ENCODE measurements around the gene KCNQ2.

The KCNQ2 gene

DNA sequence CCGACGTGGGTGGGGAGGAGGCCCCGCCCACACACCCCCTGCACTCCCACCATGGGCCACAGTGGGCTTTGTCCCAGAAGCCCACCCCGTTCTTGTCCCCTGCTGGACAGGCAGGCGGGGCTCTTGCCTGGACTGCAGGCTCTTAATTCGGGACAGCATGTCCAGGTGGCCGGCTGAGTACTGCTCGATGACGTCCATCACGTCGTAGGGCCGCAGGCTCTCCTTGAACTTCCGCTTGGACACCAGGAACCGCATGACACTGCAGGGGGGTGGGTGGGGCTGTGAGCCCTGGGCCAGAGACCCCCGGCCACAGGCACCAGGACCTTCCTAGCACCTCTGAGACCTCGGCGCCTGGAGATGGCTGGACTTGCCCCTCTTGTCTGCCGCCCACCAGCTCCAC, 59.1 kb downstream of the KCNQ2 start:
- DNase-seq: no peak

DNA sequence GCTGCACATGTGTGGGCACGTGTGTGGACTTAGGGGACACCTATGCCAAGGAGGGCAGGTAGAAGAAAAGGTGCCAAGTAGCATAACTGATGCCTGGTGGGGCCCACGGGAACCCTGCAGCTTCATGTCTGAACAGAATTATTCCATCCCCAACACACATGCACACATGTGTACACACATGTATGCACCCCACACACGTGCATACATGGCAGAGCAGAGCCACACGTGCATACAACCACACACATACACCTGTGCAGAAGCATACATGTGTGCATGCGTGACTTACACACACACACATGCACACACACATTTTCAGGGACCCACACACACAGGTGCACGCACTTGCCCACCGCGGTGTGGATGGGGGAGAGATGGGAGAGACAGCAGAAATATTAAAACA, 59.6 kb downstream of the KCNQ2 start:
- DNase-seq: no peak

DNA sequence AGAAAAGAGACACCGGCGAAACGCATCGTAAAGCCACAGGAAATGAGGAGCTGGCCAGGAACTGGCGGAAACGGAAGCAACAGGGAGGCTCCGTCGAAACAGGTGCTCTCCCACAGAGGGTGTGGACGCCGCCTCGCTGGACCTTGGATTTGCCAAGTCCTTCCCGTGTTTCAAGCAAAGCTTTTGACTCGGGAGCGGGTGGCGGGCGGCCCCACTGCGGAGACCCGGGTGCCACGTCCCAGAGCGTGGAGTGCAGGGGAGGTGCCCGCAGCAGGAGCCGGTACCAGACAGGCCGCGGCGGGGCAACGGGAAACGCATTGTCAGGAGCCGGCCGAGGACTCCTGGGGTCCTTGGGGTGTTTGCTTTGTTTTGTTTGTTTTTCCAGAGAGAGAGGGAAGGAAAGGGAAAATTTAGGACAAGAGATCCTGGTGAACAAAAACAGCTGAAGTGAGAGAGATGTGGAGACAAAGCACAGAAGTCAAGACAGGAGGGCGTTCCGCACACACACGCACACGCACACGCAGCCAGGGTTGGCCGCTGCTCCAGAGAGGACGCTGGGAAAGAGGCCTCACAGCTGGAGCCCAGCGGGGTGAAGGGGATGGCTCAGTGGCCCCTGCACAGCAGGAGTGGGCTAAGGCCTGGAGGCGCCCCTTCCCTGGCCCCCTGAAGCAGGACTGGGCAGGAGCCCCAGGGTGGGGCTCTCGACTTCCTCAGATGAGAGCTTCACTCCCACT, 60.4 kb downstream of the KCNQ2 start:
- no peak for DNase-seq

DNA sequence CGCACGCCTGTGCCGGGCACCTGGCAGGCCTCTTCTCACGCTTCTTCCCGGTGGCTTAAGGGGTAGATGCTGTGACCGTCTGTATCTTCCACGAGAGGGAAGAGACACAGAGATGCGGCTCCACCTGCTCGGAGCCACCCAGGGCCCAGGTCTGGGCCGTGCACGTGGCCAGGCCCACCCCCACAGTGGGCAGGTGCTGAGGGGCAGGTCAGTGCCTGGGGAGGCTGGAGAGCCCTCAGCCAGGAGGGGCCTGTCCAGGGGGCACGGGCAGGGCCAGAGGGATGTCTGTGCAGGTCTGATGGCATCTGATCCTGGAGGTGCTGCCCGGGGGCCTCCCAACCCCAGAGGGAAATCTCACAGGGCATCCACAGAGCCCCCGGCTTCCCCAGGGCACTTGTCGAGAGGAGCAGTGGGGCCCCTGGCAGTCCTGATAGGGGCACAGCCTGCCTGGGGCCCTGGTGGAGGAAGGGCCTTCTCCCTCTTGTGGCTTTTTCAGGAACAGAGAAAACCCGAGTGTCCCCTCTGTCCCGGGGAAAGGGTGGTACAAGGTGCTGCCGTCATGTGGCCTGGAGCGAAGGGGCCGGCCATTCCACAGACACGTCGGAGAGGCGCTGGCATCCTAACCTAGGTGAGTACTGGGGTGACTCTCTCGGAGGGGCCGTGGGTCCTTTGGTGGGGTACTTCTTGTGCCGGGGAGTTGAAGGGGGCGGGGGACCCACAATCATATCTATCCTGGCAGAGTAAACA, 61.1 kb downstream of the KCNQ2 start:
- DNase-seq: no peak

DNA sequence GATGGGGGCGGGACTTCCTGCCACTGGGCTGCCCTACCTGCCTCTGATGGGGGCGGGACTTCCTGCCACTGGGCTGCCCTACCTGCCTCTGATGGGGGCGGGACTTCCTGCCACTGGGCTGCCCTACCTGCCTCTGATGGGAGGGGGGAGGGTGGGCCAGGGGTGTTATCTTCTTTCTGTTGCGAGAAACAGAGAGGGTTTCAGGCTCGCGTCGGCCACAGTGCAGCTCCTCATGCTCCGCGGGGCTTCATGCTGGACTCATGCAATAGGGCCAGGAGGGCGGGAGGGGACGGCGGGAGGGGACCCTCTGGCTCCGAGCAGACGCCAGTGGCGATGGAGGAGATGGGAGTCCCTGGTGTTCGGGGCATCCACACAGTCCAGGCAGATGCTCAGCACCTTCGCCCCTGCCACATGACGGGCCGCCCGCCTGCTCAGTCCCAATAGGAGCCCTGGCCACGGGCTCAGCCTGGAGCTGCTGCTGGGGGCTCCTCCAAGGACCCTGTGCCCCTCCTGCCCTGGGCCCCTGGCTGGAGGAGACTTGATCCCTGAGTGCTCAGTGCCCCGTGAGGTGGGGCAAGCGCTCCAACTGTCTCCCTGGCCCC, 62.5 kb downstream of the KCNQ2 start:
- no peak for DNase-seq

DNA sequence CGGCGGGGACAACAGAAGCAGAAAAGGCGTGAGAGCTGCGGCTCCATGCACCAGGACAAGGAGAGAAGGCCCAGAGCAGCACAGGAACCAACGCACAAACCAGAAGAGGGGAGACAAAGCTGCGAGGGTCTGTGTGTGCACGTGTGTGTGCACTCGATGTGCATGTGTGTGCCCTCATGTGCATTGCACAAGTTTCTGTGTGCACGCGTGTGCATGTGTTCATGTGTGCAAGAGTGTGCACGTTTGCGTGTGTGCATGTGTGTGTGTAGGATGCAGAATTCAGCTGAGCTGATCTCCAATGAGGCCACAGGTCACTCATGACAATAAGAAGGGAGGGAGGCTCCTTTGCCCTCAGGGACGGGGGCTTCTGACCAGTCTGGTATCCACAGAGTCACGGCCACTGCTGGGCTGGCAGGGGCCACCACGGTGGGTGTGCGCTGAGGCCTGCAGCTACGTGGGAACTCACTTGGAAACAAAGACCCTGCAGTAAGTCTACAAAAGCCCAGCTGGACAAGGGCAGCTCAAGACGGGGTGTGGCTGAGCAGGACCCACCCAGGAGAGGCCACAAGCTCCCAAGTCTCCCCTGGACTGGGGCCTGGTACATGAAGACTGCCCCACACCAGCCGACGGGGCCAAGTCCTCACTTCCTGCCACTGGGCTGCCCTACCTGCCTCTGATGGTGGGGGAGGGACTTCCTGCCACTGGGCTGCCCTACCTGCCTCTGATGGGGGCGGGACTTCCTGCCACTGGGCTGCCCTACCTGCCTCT, 63.2 kb downstream of the KCNQ2 start:
- DNase-seq: peak; percentile 13

DNA sequence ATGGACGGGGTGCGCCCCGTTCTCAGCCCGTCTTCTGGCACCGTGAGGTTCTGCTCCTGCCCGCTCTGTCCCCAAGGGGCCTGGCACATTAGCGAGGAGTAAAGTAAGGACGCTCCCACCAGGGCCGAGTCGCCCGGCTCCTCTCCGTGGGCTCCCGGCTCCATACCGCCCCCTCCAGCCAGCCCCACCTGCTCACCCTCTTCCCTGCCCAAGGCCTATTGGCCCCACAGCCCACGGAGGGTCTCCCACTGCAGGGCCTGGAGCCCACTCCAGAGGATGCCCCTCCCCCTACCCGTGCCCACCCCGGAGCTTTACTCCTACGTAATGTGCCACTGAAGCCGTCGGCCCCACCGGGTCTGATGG, 63.8 kb downstream of the KCNQ2 start:
- no peak for DNase-seq

DNA sequence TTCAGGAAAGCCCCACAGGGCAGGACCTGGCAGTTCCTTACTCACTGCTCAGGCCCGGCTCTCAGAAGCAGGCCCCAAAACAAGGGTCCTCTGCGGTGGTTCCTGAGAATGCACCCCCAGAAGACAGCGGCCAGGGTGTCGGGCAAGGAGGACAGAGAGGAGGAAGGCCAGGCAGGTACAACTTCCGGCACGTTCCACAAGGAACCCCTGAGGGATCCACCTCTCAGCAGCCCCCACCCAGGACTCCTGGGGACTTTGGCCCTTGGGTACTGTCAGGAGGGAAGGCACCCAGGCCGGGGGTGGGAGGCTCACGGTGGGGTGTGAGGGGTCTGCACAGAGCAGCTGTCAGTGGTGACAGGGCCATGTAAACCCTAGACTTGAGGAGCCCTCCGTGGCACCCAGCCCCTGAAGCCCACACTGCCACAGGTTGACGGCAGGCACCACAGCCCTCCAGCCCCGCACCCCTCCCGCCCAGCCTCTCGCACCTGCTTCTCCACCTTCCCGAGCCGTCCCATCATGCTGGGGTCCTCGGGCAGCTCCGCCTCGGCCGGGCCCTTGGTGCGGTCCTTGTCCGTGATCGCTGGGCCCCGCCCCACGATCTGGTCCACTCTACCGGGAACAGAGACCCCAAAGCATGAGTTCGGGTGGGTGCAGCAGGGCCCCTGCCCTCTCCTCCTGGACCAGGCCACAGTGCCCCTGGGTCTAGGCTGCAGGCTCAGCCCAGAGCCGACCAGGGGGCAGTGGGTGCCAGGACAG, 64.3 kb downstream of the KCNQ2 start:
- DNase-seq: no peak

DNA sequence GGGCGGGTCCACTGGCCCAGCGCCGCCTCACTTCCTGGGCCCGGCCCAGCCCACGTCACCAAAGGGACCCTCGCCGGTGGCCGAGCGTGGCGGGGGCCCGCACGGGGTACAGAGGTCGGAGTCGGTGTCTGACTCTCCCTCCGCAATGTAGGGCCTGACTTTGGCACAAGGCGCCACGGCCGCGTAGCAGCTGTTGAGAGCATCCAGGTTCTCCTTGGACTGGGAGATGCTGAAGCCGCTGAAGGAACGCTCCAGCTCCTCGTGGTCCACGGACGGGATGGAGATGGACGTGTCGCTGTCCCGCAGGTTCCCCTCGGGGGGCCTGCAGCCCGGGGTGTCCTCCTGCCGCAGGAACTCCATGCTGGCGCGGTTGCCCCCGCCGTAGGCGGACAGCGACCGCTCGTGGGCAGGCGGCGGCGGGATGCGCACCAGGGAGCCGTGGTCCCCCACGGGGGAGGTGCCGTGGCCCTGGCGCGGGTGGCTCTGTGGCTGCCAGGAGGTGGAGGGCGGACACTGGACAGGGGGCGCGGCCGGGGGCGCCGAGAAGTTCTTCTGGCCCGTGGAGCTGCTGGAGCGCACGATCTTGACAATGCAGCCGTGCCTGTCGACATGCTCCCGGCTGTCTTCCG, 65.7 kb downstream of the KCNQ2 start:
- DNase-seq: no peak

DNA sequence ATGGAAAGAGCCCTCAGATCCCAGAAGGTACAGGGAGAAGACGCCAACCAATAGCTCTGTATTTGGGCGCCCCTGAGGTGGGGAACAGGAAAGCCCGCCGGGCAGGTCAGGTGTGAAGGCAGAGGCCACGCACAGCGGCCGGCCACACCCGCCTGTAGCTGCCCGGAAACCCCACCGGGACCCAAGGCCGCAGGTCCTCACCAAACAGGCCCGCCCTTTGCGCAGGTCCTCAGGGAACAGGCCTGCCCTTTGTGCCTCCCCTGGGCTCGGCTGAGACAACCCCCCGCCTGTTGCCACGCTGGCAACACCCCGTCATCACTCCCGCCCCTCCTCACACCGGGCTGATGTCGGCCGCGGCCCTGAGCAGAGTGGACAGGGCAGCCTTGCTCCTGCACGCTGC, 66.4 kb downstream of the KCNQ2 start:
- DNase-seq: no peak

DNA sequence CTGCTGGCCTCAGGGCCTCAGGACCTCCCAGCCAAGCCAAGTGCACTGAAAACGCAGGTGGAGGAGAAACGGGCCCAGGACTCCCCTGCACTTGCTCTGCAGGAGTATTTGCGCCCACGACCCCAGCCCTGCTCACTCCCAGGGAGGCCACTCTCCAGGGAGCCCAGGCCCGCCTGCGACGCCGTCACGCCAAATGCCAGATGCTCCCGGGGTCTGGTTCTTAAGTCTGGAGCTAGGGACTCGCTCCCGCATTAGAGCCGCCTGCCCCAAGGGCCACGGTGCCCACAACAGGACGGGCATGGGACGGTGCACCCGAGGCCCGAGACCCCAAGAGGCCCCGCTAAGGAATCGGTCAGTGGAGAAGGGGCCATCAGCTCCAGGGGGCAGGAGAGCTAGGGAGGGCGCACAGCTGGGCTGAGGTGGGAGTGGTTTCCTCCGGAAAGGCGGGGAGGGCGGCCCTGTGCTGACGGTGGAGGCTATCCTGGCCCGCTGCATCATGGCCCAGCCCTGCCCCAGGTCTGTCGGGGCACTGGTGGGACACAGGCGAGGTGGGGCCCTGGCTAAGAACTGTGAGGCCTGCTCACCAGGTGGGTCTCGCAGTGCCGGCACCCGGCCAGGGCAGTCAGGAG, 67.2 kb downstream of the KCNQ2 start:
- DNase-seq: no peak

DNA sequence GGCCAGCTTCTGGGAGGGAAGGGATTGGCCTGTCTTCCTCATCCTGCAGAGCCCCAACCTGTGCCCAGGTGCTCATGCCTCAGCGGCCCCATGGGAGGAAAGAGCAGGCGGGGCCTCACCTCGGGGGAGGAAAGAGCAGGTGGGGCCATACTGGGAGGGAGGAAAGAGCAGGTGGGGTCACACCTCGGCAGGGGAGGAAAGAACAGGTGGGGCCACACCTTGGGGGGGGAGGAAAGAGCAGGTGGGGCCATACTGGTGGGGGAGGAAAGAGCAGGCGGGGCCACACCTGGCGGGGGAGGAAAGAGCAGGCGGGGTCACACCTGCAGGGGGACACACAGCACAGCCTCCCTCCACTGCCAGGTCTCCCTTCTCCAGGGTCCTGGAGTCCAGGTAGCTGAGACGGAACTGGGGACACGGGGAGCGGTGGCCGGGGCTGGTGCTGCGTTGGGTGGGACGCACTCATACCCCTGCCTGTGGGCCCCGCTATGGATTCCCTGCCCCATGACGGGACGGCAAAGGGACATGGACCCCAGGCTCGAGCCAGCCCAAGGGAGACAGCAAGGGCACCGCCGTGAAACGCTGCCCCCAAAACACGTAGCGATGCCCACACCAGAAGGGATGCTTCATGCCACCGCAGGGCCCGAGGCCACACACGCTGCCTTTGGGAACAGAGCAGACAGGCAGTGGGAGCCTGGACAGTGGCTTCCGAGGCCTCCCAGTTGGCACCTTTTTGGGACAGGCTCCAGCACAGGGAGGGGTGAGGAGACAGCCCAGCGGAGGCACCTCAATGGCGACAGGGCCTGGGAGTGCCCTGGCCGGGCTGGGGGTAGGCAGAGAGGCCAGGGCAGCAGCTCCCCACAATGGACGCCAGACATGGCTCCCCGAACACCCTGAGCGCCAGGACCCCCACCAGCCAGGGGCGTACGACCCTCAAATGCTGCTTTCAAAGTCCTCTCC, 68.0 kb downstream of the KCNQ2 start:
- DNase-seq: no peak

DNA sequence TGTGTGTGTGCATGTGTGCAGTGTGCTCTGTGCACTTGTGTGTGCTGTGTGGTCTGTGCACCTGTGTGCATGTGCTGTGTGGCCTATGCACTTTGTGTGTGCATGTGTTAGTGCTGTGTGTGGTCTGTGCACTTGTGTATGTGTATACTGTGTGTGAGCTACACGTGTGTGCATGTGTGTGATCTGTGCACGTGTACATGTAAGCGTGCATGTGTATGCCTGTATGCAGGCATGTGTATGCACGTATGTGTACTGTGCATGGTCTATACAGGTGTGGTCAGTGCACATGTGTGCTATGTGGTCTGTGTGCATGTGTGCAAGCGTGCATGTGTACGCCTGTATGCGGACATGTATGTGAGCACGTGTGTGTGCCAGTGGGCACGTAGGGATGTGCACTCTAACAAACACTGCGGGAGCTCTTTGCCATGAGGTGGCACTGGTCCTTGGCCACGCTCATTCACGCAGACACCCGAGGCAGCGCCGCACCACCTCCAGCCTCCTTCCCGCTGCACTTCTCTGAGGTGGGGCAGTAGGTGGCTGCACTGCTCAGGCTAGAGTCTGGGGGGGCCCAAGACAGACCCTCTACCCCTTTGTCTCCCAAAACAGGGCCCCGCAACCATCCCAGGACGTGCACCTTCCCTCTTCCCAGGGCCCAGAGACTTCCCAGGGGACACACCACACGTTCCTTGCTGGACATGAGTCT, 68.9 kb downstream of the KCNQ2 start:
- DNase-seq: no peak

DNA sequence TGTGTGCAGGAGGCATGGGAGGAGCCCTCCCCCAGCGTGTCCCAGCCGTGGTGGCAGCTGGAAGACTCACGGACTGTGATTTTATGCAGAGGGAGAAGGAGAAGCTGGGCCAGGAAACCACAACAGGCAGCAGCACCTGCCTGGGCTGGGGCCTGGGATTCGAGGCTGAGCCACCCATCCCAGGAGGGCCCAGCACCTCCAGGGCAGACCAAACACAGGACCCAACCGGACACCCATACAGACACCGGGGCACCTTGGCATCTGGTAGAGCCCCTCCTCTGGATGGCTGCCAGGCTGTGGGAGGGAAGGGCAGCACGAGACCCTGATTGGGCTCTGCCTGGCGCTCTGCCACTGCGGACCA, 69.6 kb downstream of the KCNQ2 start:
- DNase-seq: no peak

DNA sequence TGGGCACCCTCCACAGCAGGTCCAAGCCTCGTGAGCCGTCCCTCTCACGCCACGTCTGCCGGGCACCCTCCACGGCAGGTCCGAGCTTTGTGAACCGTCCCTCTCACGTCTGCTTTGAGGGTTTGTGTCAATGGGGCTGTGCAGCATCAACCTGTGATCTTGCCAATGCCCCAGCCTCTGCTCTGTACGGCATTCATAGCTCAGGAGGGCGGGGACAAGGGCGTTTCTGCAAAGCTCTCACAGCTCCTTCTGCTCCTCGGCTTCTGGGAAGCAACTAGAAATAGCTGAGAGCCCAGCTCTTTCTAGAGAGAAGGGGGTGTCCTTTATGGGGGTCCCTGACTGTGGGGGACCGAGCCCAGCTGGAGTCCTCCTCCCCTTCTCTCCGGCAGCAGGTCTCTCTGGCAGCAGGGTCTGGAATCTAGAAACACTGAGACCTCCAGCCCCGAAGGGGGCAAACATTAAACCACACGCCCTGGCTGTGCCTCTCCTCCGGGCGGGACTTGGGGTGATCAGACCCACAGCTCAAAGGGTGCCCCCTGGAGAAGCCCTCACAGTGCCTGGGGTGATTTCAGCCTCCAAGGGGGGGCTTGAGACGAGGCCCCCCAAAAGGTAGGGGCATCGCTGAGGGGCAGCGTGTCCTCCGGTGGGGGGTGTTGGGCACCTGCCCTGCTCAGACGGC, 70.1 kb downstream of the KCNQ2 start:
- no peak for DNase-seq

DNA sequence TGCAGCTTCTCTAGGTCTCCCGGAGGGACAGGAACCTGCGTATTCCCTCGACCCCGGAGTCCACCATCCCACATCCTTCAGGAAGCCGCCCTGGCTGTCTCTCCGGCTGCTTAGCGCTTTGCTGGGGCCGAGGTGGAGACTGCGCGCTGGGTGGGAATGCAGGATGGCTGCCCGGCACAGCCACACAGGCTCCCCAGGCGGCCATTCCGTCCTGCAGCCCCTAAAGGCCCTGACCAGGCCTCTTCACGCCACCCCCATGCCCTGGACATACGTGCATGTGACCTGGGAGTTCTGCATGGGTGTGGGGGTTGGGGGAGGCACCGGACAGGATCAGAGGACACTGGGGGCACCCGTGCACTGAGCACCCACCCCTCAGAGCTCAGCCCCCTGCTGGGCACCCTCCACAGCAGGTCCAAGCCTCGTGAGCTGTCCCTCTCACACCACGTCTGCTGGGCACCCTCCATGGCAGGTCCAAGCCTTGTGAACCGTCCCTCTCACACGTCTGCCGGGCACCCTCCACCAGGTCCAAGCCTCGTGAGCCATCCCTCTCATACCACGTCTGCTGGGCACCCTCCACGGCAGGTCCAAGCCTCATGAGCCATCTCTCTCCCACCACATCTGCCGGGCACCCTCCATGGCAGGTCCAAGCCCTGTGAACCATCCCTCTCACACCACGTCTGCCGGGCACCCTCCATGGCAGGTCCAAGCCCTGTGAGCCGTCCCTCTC, 70.9 kb downstream of the KCNQ2 start:
- no peak for DNase-seq

DNA sequence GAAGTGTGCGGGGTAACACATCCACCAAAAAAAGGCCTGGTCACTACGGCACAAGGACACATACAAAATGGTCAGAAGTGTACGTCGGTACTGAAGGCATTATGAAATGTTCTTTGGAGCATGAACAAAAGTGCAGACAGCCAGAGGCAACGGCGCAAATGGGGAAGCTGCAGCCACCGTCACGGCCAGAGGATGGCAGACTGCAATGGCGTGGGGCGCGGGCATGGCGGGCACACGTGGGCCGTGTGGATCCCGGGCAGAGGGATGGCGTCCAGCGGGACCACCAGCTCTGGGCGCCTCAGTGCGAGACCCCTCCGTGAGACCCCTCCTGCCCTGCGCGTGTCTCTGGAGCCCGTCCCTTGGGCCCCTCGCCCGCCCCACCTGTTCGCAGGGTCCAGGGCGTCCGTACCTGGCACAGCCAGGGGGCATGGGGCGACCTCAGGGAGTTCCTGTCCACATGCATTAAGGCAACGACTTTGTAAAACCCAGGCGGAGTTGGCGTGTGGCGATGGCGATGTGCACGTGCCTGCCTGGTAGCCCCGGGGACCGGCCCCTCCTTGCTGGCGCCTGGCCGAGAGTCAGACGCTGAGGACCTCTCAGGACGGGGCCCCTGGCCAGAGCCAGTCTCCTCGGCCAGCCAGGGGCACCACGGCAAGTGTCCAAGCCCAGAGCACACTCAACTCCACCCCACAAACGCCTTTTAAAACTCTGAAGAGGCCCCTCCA, 71.8 kb downstream of the KCNQ2 start:
- DNase-seq: no peak

Data from CD4-positive, alpha-beta T cell treated with Interferon gamma for 1 hour (primary cell).